ENCODE measurements around the gene DIS3.
"Not testable (repeated sequence)": the region's sequence is repeated elsewhere in the genome, so short reads cannot be mapped to it uniquely, and the experiment has no call there.

Gene DIS3

DNA sequence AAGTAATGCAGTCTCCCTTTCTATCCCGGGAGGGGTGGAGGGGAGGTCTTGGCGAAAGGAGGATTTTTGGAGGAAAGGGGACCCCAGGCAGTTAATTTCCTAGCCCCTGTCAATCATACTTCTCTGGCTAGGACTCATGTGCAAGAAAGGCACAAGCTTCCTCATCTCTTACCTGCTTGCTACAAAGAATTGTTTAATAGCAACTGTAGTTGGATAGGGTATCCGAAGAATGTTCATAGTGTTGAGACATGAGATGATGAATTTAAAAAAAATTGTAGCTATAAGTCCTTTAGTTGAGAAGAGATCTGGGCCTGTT, 53.5 kb downstream of the DIS3 start:
- peak overlapping the region; percentile 38 for H3K9ac ChIP-seq (ENCODE audit: low read length)

DNA sequence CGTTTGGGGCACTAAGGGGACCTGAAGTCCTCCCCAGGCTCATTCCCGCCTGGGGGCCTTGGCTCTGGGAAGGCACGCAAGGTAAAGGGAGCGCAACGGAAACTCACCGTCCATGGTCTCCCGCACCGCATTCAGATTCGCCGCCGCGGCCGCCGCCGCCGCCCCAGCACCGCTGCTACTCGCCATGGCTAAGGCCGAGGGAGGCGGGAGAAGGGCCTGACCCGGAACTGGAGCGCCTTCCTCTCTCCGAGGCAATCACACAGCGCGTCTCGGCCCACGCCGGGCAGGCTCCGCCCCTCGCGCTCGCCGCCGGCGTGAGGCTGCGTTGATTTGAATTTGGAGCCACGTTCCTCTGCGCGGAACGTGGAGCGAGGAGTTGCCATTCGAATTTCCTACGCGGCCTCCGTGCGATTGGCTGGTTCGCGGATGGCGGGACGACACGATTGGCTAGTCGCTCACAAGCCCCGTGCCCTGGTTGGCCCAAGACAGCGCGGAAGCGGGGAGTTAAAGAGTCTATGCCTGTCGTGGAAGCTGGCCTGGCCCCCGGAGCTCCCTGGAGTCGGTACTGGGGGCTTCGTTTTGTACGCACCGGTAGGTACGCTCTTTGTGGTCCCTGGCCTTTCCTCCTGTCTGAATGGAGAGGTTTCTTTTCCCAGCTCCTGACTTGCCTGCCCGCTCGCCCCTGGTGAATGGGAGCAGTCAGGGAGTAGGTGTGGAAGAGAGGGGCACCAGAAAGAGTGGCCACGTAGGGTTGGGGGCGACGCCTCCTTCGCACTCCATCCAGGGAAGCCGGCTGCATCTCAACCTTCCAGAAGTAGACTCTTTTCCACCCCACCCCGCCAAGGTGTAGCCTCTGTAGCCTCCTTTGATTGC, 54.0 kb downstream of the DIS3 start, which contains the start of the genes BORA and MZT1:
Gene BORA, plus strand, starts transcription at position 507 of the 873 bp plus-strand sequence. CDS start 1,018 bp downstream, outside the sequence.
Gene MZT1, minus strand, starts transcription at position 213 of the 873 bp plus-strand sequence. Its CDS starts 27 bp downstream, at position 186.
- H3K27ac ChIP-seq (ENCODE audit: low read depth, low read length): peak within 1 kb of the TSS; percentile 27
- H3K36me3 ChIP-seq (ENCODE audit: insufficient read depth, low read length): no peaks in the 10 kb centered on the region

More for the DNA sequence above, 53.5 kb downstream of the DIS3 start:
- Histone ChIP-seq H3K9me3 (ENCODE audit: low read length) (no peaks in the 10 kb centered on the region), H3K27ac (ENCODE audit: low read depth, low read length) (peak overlapping the region; percentile 27), H3K4me1 (ENCODE audit: insufficient read depth, low read length) (peaks cover 13% of the 10 kb centered on the region), H3K36me3 (ENCODE audit: insufficient read depth, low read length) (no peaks in the 10 kb centered on the region), H3K4me3 (ENCODE audit: low read depth in 1 of 2, low read length in 2 of 2) (peak overlapping the region; percentile 61 to 94), H3K27me3 (ENCODE audit: control insufficient read depth in 1 of 2, insufficient read depth in 2 of 2, low read length in 2 of 2) (no peaks in the 10 kb centered on the region)

DNA sequence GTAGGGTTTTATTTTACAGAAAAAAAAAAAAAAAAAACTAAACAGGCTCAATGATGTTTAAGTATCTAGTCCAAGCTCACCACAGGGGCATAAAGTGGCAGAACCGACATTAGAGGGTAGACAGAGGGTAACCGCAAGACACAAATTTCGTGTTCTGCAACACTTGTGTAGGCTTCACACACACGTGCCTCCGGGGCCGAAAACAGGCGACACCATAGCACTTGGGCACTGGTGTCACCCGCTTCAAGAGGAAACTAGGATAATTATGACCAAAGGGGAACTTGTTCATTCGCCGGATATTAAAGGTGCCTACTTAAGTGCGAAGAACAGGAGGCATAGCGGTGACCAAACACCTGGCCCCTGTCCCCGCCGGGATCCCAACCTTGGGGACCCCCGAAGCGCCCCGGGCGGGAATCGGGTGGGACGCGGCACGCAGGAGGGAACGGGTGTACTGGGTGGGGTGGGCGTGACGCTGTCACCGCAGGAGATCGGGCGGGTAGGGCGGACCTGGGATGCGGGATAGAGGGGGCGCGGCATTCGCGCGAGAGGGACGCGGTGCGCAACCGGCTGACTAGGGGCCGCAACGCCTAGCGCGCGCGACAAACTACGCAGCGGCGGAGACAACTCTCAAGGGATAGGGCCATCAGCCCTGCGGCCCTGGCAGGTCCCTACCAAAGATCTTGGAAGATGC, 54.8 kb downstream of the DIS3 start:
- Histone ChIP-seq H3K4me3 (ENCODE audit: low read depth in 1 of 2, low read length in 2 of 2) (peak overlapping the region; percentile 61 to 94), H3K9me3 (ENCODE audit: low read length) (no peaks in the 10 kb centered on the region), H3K4me1 (ENCODE audit: insufficient read depth, low read length) (peaks cover 13% of the 10 kb centered on the region), H3K27ac (ENCODE audit: low read depth, low read length) (peak overlapping the region; percentile 16), H3K27me3 (ENCODE audit: control insufficient read depth in 1 of 2, insufficient read depth in 2 of 2, low read length in 2 of 2) (no peaks in the 10 kb centered on the region), H3K36me3 (ENCODE audit: insufficient read depth, low read length) (no peaks in the 10 kb centered on the region), H3K9ac (ENCODE audit: low read length) (peak overlapping the region; percentile 42)

More for the DNA sequence above, 54.0 kb downstream of the DIS3 start, which contains the start of the genes BORA and MZT1:
- H3K9ac ChIP-seq (ENCODE audit: low read length): peak within 1 kb of the TSS; percentile 42
- no peaks in the 10 kb centered on the region for H3K9me3 ChIP-seq (ENCODE audit: low read length)
- H3K4me1 ChIP-seq (ENCODE audit: insufficient read depth, low read length): peaks cover 13% of the 10 kb centered on the region
- H3K4me3 ChIP-seq (ENCODE audit: low read depth in 1 of 2, low read length in 2 of 2): peak within 1 kb of the TSS; percentile 61 to 94
- H3K27me3 ChIP-seq (ENCODE audit: control insufficient read depth in 1 of 2, insufficient read depth in 2 of 2, low read length in 2 of 2): no peaks in the 10 kb centered on the region

GRCh38 chr13:72726185-72726584, 55.5 kb downstream of the DIS3 start:
- peaks cover 13% of the 10 kb centered on the region for H3K4me1 ChIP-seq (ENCODE audit: insufficient read depth, low read length)
- H3K27me3 ChIP-seq (ENCODE audit: control insufficient read depth in 1 of 2, insufficient read depth in 2 of 2, low read length in 2 of 2); H3K4me3 ChIP-seq (ENCODE audit: low read depth in 1 of 2, low read length in 2 of 2); H3K9me3 ChIP-seq (ENCODE audit: low read length); H3K27ac ChIP-seq (ENCODE audit: low read depth, low read length); H3K9ac ChIP-seq (ENCODE audit: low read length); H3K36me3 ChIP-seq (ENCODE audit: insufficient read depth, low read length): not testable (repeated sequence)

GRCh38 chr13:72716776-72717175, 64.9 kb downstream of the DIS3 start:
- H3K36me3 ChIP-seq (ENCODE audit: insufficient read depth, low read length): peaks cover 31% of the 10 kb centered on the region
- no peaks in the 10 kb centered on the region for H3K4me1 ChIP-seq (ENCODE audit: insufficient read depth, low read length)
- H3K27me3 ChIP-seq (ENCODE audit: control insufficient read depth in 1 of 2, insufficient read depth in 2 of 2, low read length in 2 of 2): no peaks in the 10 kb centered on the region
- H3K9me3 ChIP-seq (ENCODE audit: low read length): peaks cover 5% of the 10 kb centered on the region
- no peak overlapping the region for H3K4me3 ChIP-seq (ENCODE audit: low read depth in 1 of 2, low read length in 2 of 2)
- H3K27ac ChIP-seq (ENCODE audit: low read depth, low read length): no peak overlapping the region
- no peak overlapping the region for H3K9ac ChIP-seq (ENCODE audit: low read length)

Data from muscle layer of colon (tissue), 2 donors.